ENCODE measurements around the gene DRD4.
"Not testable (repeated sequence)": the region's sequence is repeated elsewhere in the genome, so short reads cannot be mapped to it uniquely, and the experiment has no call there.

Gene DRD4

GRCh38 chr11:679271-680207, 42.5 kb downstream of the DRD4 start:
- no peak for DNase-seq (ENCODE audit: low read depth in 2 of 2)

- no peak for DNase-seq (ENCODE audit: low read depth in 2 of 2)
Measured at GRCh38 chr11:680476-680875, 43.4 kb downstream of the DRD4 start.

GRCh38 chr11:680970-681369, 43.9 kb downstream of the DRD4 start:
- DNase-seq (ENCODE audit: low read depth in 2 of 2): no peak

- no peak for DNase-seq (ENCODE audit: low read depth in 2 of 2)
Measured at GRCh38 chr11:686451-687243, 49.6 kb downstream of the DRD4 start.

- DNase-seq (ENCODE audit: low read depth in 2 of 2): no peak
Measured at GRCh38 chr11:687751-688150, 50.7 kb downstream of the DRD4 start.

GRCh38 chr11:688681-689080, 51.6 kb downstream of the DRD4 start:
- no peak for DNase-seq (ENCODE audit: low read depth in 2 of 2)

- no peak for DNase-seq (ENCODE audit: low read depth in 2 of 2)
Measured at GRCh38 chr11:689625-690024, 52.6 kb downstream of the DRD4 start.

GRCh38 chr11:690244-690643, 53.2 kb downstream of the DRD4 start:
- not testable (repeated sequence) for DNase-seq (ENCODE audit: low read depth in 2 of 2)

Measured in stimulated activated CD8-positive, alpha-beta memory T cell treated with anti-CD3 and anti-CD28 coated beads, Interleukin-2, amount 100 ng/mL, for 1 hour (primary cell).